GM19395 (cell line): ENCODE data around the gene ZNF433.
A peak's percentile ranks its signal among the peaks of the same experiment; 100 is the strongest.
"Not testable (repeated sequence)": the region's sequence is repeated elsewhere in the genome, so short reads cannot be mapped to it uniquely, and the experiment has no call there.

Source experiments
- ATAC-seq: cut with Tn5 transposase; IDR thresholded peaks from one replicate; pipeline ENCODE4 v1.9.1; 2021; ENCODE audit warnings: mild to moderate bottlenecking, moderate library complexity; ENCODE audit not compliant: unreplicated experiment

Gene ZNF433

GRCh38 chr19:11991921-11992320, 43.6 kb downstream of the ZNF433 start:
- not testable (repeated sequence) for ATAC-seq

GRCh38 chr19:11989112-11989456, 46.4 kb downstream of the ZNF433 start:
- no peak for ATAC-seq

- peak; percentile 70 for ATAC-seq
Measured at GRCh38 chr19:11987405-11988281, 47.8 kb downstream of the ZNF433 start.

- no peak for ATAC-seq
Measured at GRCh38 chr19:11986754-11987153, 48.7 kb downstream of the ZNF433 start.

GRCh38 chr19:11984986-11985385, 50.5 kb downstream of the ZNF433 start:
- ATAC-seq: no peak

- ATAC-seq: no peak
Measured at GRCh38 chr19:11982526-11982925, 53.0 kb downstream of the ZNF433 start.

GRCh38 chr19:11979527-11979926, 56.0 kb downstream of the ZNF433 start:
- no peak for ATAC-seq

GRCh38 chr19:11978492-11979100, 56.9 kb downstream of the ZNF433 start:
- ATAC-seq: no peak

GRCh38 chr19:11973019-11973810, 62.3 kb downstream of the ZNF433 start:
- no peak for ATAC-seq

- ATAC-seq: no peak
Measured at GRCh38 chr19:11971041-11971440, 64.4 kb downstream of the ZNF433 start.

GRCh38 chr19:11970174-11970573, 65.3 kb downstream of the ZNF433 start:
- ATAC-seq: no peak

GRCh38 chr19:11964858-11965645, 70.4 kb downstream of the ZNF433 start, which contains the start of gene ZNF763:
Gene ZNF763, plus strand, starts transcription at chr19:11965040. Its CDS starts 169 bp downstream, at chr19:11965209.
- ATAC-seq: peak; percentile 85
